HG02884 (cell line): Measurements from ENCODE around the gene FRAT1.

Experiments used
- ATAC-seq: cut with Tn5 transposase; IDR thresholded peaks from one replicate; pipeline ENCODE4 v1.9.1; 2021; ENCODE audit warnings: mild to moderate bottlenecking, moderate library complexity; ENCODE audit not compliant: unreplicated experiment

FRAT1 gene

DNA sequence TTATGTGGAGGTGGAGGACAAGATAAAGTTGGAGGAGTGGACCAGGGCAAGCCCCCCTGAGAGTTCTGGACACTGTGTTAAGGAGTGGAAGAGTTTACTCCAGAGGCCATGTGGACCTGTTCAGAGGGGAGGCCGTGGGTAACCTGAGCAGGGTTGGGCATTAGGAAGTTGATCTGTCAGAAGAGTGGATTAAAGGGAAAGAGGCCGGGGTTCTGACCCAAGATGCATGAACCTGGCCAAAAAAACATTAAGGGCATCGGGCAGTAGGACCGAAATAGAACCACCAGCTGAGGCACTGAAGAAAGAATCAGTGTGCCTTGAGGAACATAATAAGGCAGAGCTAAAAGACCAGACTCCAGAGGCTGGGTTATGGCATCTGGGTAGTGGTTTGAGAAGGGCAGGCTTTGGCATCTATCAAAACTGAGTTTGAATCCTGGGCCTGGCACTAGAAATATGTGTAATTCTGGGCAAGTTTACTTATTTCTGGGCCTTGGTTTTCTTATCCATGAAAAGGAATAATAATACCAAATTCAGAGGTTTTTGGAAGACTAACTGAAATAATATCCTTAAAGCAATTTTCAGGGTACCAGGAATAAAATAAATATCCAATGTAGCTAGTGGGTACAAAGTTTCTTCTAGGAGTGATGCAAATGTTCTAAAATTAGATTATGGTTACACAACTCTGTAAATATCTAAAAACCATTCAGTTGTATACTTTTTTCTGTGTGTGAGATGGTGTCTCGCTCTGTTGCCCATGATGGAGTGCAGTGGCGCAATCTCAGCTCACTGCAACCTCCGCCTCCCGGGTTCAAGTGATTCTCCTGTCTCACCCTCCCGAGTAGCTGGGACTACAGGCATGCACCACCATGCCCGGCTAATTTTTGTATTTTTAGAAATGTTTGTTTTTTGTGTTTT, 10.9 kb upstream of the FRAT1 start:
- no peak for ATAC-seq

DNA sequence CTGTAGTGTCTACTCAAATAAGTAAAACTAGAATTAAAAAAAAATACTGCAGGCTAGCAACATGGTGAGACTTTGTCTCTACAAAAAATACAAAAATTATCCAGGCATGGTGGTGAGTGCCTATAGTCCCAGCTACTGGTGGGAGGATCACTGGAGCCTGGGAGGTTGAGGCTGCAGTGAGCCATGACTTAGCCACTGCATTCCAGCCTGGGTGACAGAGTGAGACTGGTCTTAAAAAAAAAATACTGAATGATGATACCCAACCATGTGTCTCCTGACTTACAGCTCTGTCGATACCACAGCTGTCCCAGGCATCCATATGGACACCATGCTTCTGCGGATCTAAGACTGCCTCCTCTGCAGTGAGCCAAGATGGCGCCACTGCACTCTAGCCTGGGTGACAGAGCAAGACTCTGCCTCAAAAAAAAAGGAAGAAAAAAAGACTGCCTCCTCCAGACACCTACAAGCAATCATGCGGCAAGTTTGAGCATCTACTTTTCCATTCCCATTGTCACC, 7.9 kb upstream of the FRAT1 start:
- ATAC-seq = no peak

DNA sequence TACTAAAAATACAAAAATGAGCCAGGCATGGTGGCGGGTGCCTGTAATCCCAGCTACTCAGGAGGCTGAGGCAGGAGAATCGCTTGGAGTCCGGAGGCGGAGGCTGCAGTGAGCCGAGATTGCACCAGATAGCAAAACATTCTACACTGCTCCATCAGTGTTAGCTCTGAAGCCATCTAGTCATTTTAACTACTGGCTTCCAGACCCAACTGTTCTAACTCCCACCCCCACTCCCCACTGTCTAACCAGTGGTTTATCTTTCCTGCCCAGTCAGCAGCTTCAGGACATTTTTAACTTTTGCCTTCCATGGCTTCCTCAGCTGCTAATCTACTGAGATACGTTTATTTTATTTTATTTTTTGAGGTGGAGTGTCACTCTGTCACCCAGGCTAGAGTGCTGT, 6.2 kb upstream of the FRAT1 start:
- no peak for ATAC-seq

DNA sequence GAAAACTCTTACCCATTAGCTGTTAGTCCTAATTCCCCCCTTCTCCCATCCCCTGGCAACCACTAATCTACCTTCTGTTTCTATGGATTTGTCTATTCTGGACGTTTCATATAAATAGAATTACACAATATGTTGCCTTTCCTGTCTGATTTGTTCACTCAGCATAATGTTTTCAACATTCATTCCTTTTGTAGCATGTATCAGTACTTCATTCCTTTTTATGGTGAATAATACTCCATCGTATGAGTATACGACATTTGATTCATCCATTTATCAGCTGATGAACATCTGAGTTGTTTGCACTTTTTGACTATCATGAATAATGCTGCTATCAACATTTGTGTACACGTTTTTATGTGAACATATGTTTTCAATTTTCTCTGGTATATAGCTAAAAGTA, 4.4 kb upstream of the FRAT1 start:
- ATAC-seq = no peak

DNA sequence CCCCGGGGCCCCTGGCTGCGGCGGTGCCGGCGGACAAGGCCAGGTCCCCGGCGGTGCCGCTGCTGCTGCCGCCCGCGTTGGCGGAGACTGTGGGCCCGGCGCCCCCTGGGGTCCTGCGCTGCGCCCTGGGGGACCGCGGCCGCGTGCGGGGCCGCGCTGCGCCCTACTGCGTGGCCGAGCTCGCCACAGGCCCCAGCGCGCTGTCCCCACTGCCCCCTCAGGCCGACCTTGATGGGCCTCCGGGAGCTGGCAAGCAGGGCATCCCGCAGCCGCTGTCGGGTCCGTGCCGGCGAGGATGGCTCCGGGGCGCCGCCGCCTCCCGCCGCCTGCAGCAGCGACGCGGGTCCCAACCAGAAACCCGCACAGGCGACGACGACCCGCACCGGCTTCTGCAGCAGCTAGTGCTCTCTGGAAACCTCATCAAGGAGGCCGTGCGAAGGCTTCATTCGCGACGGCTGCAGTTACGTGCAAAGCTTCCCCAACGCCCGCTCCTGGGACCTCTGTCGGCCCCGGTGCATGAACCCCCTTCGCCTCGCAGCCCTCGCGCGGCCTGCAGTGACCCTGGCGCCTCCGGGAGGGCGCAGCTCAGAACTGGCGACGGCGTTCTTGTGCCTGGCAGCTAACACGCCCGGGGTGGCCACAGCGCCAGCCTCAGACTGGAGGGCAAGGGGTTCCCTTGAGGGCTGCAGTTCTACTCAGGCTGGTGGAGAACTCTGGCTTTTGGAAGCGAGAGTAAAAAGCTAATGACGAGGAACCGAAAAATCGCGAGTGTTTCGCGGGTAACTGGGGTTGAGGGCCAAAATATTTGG, 804 bp downstream of the FRAT1 start:
- peak; percentile 5 for ATAC-seq

DNA sequence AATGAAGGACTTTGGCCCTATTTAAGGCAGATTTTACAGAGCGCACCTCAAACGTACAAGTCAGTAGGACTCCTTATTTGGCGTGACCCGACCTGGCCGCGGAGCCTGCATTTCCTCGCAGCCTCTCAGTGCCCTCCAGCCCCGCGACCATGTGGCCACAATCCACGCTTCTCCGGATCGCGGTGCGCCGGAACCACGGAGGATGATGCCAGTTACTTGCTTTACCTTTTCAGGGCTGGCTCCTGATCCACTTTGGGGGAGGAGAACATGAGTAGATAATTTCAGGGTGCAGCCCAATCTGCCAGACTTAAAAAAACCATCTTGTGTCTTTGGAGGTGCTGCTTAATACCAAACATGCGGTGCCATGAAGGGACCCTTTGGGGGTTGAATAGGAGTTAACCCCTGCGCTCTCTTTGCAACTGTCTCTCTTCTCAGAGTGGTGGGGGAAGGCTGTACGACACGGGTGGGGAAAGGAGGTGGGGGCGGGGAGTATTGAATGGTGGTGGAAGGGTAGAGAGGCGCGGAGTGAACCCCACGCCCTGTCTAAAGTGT, 1.5 kb downstream of the FRAT1 start:
- no peak for ATAC-seq

DNA sequence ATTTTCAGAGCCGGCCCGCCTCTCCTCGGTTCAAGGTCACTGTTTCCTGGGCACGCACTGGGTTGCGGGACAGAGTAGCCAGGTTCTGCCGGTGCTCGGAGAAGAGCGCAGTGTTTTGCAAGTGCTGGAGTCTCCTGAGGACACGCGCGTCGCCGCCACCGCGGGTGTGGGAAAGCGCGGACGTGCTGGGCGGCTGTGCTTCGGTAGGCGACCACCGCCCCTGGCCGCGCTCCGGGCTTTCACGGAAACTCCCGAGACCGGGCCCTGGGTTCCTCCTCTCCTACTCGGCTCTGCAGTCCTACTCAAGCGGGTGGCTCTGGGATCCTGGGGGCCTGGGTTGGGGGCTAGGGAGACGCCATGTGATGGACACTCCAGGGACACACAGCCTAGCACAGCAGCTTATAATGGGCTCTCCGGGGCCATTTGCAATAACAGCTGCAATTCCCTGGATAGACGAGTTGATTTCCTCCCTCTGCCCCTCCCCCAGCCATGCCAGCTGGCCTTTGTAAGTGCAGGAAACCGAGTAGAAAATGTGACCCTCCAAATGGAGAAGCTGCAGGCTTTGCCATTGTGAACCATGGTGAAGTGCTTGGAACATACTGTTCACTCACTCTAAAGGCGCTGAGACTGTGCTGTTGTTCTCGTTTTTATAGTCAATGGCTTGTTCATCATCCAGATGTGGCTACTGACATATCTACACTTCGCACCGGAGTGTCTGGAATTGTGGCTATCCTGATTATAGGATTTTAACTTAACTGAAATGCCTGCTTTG, 2.1 kb downstream of the FRAT1 start:
- no peak for ATAC-seq

DNA sequence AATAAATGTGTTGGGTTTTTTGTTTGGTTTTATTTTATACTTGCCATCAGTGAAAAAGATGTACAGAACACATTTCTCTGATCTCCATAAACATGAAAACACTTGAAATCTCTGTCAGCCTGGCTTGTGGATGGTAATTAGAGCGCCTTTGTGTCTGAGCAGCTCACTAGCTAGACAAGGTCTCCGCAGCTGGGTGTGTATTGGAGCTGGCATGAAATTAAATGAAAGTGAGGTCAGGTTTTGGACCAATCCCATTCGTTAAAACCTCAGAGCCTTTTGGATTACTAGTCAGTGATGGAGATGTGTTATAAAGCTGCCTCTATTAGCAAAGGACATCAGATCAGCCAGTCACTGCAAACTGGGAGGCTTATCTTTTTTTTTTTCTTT, 2.7 kb downstream of the FRAT1 start:
- ATAC-seq = no peak

DNA sequence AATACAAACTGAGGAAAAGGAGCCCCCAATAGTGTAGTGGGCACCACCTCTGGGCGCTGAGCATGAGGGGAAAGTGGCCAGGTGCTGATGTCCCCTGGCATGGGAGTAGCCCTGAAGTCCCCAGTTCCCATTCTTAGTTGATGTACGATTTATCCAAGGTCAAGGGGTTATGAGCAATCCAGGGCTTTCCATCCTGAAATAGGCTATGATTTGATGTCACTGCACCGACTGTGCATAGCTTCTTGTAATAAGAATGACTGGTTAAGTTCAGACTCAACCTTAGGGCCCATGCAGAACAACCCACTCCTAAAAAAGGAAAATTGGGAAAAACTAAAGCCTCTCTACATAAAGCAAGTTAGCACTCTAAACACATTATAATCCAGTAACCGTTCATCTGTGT, 4.4 kb downstream of the FRAT1 start:
- ATAC-seq = no peak

DNA sequence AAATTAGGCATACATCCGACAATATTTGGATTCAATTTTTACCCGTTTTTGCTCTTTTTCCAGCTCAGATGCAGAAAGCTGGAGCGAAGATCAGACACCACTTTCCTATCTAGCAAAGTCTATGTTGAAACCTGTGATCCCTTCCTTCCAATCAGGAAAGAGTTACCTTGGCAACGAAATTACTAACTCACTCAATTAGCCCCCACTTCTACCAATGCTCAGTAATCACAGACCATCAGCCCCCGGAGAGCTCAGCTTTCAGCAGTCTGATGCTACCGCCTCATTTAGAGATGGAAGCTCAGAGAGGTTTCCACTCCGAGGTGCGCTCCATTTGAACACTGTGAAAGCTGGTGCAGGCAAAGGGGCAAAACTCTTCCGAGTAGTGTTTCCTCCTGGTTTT, 6.7 kb downstream of the FRAT1 start:
- ATAC-seq = no peak

DNA sequence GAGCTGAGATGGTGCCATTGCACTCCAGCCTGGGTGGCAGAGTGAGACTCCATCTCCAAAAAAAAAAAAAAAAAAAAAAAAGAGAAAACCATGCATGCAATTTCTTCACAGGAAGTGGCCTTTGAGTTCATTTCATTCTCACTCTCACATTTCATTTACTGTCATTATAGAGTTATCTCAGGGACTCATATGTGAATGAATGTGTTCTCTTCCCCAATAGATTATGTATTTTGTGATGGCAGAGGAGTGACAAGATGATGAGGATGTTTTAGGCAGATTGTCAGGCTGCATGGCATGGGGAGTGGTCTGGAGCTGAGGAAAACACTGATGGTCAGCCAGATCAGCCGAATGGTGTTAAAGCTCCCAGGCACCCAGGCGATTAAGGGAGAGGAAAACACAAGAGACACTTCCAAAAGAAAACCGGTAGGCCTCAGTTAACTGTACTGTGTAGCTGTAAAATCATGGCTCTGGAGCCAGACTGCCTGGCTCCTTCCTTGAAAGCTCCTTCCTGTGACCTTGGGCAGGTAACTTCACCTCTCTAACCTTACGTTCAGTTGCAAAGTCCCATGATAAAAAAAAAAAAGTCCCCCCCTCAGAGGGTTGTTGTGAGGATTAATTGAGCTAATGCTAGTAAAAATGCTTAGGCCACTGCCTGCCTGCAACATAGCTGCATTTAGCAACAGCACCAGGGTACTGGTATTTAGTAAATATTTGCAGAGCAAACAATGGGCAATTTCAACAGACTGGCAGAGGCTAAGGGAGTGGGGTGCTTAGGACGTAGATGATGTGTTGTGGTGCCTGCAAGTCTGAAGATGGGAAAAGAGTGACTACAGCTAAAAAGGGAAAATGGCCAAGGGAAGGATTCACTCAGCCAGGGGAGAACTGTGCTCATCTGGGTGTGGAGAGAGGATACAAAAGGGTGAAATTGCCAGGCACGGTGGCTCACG, 8.6 kb downstream of the FRAT1 start:
- no peak for ATAC-seq

DNA sequence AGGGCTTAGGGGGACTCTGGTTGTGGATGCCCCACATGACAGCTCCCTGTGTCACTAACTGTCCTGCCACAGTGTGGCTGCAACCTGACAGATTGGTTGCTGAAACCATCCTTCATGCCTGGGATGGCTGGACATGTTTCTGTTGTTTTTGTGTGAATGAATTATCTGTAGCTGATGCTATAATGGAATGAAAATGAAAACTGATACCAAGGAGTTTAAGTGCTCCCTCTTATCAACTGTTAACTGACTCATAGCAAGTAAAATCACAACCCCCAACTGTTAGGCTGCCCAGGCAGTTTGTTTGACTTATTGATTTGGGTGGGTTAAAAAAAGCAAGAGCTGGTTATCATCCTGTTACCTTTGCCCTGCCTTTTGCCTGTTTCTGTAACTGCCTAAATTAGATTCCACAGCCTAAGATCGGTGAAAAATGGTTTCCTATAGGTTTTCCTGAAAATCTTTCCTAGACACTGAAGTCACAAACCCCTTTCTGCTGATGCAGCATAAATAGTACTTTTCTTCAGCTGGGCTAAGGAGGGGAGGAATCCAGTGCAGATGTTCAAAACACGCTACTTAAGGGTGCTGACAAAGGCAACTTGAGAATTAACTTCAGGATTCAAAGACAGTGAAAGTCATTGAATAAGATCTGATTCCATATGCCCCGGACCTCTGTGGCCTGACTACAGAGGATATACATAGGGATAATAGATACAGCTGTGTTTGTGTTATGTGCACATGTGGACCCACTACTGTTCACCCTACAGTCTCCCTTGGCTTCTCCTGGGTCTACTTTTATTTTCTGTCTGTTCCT, 9.8 kb downstream of the FRAT1 start:
- ATAC-seq = no peak

DNA sequence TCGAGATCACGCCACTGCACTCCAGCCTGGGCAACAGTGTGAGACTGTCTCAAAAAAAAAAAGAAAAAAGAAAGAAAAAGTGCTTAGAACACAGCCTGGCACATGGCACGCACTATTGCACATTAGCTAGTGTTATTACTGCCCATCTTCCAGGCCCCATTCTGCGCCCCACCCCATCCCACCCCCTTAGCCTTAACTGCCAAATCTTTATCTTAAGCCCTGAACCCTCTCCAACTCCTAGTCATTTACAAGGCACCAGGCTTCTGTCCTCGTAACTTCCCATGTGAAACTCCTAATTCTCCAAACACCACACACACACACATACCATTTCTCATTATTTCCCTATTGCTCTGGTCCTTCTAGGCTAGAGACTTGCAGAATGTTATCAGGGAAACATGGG, 10.7 kb downstream of the FRAT1 start:
- ATAC-seq = no peak

DNA sequence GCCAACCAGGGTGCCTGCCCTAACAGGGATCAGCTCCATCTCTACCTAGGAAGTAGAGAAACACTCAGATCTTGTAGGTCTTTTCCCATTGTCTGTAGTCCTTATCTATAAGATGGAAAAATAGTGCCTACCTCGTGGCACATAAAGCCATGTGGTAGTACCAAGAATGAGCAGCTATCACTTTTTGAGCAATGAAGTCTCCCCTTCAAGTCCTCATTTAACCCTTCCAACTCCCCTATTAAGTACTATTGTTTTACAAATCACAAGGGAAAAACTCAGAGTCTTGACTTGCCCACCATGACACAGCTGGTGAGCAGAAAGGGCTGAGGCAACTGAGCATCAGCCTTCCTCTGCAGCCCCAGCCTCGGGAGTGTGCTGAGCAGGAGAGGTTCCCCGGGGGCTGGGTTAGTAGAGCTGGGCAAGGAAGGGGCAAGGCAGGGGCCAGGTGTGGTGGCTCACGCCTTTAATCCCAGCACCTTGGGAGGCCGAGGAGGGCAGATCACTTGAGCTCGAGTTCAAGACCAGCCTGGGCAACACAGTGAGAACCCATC, 12.2 kb downstream of the FRAT1 start:
- no peak for ATAC-seq

DNA sequence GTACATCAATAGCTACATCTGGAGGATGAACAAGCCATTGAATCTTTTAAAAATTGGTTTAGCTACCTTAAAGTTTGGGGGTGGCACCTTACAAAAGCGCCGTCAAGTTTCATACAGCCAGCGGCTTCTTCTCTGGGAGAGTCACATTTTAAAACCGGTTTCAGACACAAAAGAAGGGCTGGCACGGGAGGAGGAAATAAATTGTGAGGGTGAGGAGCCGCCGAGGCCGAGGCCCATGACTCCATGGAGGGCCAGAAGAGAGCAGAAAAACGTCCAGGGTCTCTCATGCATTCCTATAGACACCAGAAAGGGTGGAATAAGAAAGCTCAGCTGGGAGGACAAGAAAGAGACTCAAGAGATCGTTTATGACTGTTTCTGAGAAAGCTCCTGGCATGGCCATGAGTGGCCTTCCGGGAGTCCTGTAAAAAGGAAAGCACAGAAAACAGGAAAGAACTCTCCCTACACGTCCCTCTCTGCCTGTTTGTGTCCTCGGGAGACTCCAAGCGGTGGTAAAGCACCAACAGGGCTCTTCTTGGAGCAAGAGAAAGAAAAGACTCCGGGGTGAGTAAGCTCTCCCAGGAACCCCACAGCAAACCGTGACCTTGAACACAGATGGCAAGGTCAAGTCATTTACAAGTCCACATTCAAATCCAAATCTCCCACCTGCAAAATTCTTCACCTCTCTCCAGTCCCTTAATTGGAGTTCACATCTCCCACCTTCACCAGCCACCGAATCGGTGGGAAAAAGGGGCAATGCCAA, 13.7 kb downstream of the FRAT1 start:
- no peak for ATAC-seq

DNA sequence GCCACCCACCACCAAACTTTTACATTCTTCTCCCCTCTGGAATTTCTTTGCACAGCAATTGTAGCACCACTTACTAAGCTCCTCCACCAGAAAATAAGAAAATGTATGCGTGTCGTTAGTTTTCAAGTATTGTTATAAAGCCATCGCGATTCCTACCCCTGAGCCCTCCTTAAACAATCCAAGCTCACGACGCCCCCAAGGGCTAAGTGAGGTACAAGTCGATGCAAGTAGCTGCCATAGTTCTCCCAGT, 14.2 kb downstream of the FRAT1 start:
- ATAC-seq = no peak

DNA sequence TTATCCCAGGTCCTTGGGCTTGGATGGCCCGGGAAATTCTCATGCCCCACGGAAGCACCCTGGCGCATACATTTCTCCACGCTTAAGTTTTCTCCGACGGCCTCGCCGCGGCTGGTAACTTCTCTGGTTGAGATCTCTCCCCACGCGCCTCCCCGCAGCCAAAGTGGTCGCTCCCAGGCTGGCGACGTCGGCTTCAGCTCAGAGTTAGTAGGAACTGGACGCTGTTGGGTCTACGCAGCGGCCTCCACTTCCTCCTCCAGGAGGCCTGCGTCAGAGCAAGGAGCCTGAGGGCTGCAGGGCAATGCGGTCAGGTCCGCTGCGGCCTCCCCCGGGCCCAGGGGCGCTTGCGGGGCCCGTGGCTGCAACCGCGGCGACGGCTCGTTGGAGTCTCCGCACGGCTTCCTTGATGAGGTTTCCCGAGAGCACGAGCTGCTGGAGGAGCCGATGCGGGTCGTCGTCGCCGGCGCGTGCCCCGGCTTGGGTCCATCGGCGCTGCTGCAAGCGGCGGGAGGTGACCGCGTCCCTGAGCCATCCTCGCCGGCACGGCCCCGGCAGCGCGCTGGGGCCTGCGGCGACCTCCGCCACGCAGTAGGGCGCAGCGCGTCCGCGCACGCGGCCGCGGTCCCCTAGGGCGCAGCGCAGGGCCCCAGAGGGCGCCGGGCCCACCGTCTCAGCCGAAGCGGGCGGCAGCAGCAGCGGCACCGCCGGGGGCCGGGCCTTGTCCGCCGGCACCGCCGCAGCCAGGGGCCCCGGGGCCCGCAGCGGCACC, 14.7 kb downstream of the FRAT1 start:
- ATAC-seq = peak; percentile 23
